Hematopoietic multipotent progenitor cell treated with erythropoietin and hydrocortisone succinate and interleukin-3 and kit ligand, for 6 days (in vitro differentiated cells): ENCODE measurements around the gene NCAM1.
"Not testable (repeated sequence)": the region's sequence is repeated elsewhere in the genome, so short reads cannot be mapped to it uniquely, and the experiment has no call there.

Experiments used
- DNase-seq: peaks from one replicate; pipeline ENCODE4 v3.0.0-alpha.2; 2015

Gene NCAM1

DNA sequence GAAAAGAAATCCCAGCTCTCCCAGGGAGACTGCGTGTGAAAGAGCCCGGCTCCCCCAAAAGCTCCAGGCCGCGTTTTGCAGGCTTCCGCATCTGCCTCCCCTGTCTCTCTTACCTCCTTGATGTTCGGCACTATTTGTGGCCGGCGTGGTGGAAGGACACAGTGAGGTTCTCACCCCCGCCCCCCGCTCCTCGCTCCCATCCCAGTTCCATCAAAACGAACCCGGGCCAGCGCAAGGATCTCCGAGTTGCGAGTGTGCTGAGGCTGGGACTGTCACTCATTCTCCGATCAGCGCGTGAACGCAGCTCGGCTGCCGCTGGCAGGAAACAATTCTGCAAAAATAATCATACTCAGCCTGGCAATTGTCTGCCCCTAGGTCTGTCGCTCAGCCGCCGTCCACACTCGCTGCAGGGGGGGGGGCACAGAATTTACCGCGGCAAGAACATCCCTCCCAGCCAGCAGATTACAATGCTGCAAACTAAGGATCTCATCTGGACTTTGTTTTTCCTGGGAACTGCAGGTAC, at the start of gene NCAM1:
Gene NCAM1, plus strand, starts transcription at position 275 of the 523 bp plus-strand sequence.
- peak; percentile 20 for DNase-seq

GRCh38 chr11:112922606-112923005, 38.6 kb upstream of the NCAM1 start:
- DNase-seq: no peak

DNA sequence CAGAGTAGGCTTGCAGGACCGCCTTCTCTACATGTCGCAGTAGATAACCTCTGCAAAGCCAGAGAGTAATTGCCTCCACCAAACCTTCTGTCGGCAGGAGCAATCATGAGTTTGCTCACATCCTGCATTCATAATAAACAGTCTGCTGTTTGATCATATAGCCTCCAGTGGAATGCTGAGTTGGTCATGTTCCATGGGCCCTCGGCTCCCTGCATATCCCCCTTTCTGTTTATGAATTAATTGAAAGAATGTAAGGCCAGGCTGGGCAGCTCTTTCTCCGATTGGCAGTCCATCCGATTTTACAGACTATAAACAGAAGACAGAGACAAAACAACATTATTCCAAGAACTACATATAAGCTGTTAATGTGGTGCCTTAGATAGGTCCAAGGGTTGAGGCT, 36.4 kb upstream of the NCAM1 start:
- not testable (repeated sequence) for DNase-seq

GRCh38 chr11:112925516-112926310, 35.5 kb upstream of the NCAM1 start:
- no peak for DNase-seq

GRCh38 chr11:112928136-112928535, 33.1 kb upstream of the NCAM1 start:
- DNase-seq: no peak

- DNase-seq: no peak
Observed at GRCh38 chr11:112929432-112929831, 31.8 kb upstream of the NCAM1 start.

DNA sequence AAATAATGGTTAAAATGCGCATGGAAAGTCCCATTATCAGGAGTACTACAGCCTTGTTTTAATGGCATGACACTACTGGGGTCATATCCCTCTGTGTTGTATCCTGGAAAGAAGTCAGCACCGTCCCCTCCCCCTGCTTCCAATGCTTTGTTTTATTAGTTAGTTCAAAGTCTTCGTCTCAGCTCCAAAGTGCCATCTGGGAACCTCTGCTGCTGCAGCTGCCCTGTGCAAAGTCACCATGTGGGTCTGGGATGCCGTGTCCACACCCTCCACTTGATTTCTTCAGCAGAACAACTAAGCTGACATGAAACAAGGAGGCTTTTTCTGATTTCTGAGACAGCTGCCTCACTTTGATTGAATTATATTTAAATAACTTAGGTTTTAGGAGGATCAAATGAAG, 29.5 kb upstream of the NCAM1 start:
- no peak for DNase-seq

DNA sequence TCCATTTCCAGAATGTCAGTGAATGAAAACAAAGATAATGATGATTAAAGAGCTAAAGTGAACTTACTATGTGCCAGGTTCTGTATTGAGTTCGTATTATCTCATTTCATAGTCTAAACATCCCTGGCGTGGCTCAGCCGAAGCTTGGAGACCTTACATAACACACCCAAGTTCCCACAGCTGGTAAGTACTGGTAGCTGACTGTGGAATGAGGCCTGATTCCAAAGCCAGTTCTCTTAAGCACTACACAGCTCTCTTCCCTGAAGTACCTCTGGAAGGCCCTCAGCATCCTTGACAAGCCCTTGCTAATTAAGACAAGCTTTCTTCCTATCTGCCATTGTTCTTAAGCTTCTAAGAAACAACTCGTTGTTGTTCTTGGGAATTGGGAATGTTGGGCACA, 28.6 kb upstream of the NCAM1 start:
- no peak for DNase-seq

GRCh38 chr11:112933970-112934369, 27.2 kb upstream of the NCAM1 start:
- DNase-seq: no peak

- DNase-seq: no peak
Observed at GRCh38 chr11:112941104-112941503, 20.1 kb upstream of the NCAM1 start.

GRCh38 chr11:112942966-112943643, 18.1 kb upstream of the NCAM1 start:
- DNase-seq: no peak

DNA sequence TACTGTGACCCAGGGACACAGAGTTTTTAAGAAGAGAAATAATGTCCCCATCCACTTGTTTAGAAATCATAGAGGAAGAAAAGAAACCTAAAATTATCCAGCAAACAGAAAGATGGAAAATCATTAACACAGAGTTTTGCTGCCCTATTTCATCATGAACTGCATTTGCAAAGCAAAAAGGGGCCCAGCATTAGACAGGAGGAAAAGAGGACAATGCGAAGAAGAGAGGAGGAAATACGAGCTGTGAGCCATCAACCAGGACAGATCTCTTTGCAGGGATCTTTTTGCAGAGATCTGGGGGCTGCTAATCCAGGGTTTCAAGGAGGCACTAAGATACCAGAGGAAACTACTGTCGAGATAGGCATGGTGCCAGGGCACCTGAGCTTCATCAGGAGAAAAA, 14.4 kb upstream of the NCAM1 start:
- no peak for DNase-seq

GRCh38 chr11:112949781-112950575, 11.2 kb upstream of the NCAM1 start:
- no peak for DNase-seq

GRCh38 chr11:112958670-112959069, 2.5 kb upstream of the NCAM1 start:
- no peak for DNase-seq

GRCh38 chr11:112961751-112962578, 745 bp downstream of the NCAM1 start:
- no peak for DNase-seq

DNA sequence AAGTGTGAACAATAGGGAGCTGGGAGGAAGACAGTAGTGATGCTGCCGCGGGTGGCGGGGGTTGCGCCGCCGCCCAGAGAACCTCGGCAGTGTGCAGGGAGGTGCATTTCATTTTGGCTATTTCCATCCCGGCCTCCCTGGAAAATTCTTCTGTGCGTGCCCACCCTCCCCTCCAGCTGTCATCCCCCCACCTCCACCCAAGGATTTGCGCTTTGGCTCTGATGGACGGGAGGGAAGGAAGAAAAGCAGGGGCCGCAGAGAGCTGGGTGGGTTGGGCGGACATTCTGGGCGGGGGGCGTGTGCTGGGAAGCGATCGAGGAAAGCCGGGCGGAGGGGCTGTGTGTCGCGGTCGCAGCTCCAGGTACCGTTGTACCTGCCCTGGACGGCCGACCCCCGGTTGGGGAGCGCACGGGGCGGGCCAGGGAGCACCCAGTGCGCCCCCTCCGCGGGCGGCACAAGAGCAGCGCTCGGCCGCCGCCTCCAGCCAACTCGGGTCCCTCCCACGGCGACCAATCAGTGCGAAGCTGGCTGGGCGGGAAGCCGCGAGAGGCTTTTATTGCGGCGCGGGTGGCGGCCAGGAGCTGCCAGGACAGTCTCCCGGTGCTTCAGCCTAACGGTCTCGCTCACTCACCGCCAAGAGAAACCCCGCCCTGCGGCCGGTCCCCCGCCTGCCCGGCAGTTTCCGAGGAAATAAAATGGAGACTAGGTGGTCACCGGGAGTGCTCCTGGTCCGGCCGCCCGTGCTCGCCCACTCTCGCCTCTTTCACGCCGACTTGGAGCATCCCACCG, 1.6 kb downstream of the NCAM1 start:
- peak; percentile 10 for DNase-seq

DNA sequence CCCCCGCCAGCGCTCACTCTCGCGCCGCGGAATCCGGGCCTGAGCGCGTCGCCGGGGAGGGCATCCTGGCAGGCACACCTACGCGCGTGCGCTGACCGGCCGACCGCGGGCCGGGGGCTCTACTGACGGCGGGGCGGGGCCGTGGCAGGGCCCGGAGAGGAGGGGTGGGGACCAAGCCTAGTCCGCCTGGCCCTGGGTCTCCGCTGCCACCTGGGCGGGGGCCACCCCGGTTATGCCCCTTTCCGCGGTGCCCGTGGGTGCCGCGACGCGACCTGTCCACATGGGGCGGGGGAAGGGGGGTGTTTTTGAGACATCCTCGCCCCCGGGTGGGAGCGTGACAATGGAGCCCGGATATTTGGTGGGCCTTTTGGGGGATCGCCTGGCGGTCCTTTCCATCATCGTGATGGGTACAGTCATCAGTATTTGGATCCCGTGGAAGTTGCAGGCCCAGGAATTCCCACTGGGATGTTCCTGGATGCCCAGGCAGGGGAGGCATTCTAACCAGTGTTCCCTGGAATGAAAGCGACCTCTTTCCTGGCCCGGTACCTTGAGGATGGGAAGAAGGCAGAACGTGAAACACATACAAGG, 2.2 kb downstream of the NCAM1 start:
- DNase-seq: no peak

DNA sequence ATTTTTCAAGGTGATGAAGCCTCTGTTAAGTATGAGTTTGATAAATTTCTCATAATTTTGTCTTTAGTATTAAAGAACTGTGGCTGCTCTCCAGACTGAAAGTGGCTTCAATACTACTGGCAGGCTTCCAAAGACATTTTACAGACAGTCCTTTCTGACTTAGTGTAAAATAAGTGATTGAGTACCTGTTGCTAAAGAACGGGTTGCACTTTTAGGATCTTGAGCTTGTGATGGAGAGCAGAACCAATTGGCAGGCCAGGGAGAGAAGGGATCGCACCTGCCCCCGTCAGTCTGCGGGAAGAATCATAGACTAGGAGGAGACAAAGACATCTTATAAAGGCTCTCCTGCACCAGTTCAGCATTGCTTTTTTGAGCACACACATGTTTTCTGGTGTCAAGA, 4.4 kb downstream of the NCAM1 start:
- DNase-seq: no peak

DNA sequence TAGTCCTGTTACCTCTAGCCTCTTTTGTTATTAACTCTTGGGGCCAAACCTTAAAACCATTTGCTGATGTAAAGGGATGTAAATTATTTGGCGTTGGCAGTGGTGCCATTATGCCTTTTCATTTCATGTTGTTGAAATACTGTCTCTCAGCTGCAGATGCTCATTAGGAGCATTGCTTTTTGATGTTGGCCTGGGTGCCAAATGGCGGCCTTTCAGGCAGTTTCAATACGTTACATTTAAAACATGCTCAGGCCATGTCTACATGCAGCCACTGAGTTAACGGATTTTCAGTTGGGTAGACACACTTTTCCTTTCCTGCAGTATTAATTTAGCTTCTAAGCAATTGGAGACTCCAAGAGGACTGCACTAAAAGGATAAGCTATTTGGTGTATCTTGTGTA, 5.3 kb downstream of the NCAM1 start:
- no peak for DNase-seq

GRCh38 chr11:112967082-112967481, 5.9 kb downstream of the NCAM1 start:
- no peak for DNase-seq
